Measurements from ENCODE around the gene LAGE3. TPM values are rescaled to one million over a fixed set of nuclear protein-coding genes. Genes with fewer than 3 reads are reported as not detected.

LAGE3 gene
- total and polyA plus RNA-seq, 10 of the 15 experiments (the other 5 are each of a cell fraction or from before 2014, with no cell fraction given) = 5.3 to 63.7 (median 19.7) TPM

GRCh38 chrX:154428176-154429171 is 50.6 kb downstream of the LAGE3 start, which contains the start of gene ATP6AP1 (continued):
- peak; percentile 87 for TF ChIP-seq IRF3 (IDR thresholded peaks at IDR 0.05)
- TF ChIP-seq RUNX3 (IDR thresholded peaks at IDR 0.05; ENCODE audit: low read length) = peak; percentile 70
- no peak for TF ChIP-seq ZBED1 (IDR thresholded peaks at IDR 0.05; ENCODE audit: borderline replicate concordance)
- TF ChIP-seq FOXK2 (IDR thresholded peaks at IDR 0.05) = no peak
- TF ChIP-seq CHD4 (IDR thresholded peaks at IDR 0.05) = no peak
- no peak for TF ChIP-seq REST (IDR thresholded peaks at IDR 0.05; ENCODE audit: low read depth, low read length)
- no peak for TF ChIP-seq SPI1 (IDR thresholded peaks at IDR 0.05; ENCODE audit: borderline replicate concordance, insufficient read depth, low read depth, low read length)
- TF ChIP-seq ZNF207 (IDR thresholded peaks at IDR 0.05; ENCODE audit: borderline replicate concordance) = no peak
- peak; percentile 87 for TF ChIP-seq USF1 (IDR thresholded peaks at IDR 0.05; ENCODE audit: borderline replicate concordance, extremely low read length, insufficient read depth, low read depth, low read length)
- TF ChIP-seq EED (IDR thresholded peaks at IDR 0.05; ENCODE audit: low read depth) = no peak
- TF ChIP-seq IRF4 (IDR thresholded peaks at IDR 0.05; ENCODE audit: low read depth, low read length) = no peak
- 0 out of 2 replicates have a peak, but pooled peaks have one; percentile 40 for TF ChIP-seq CREM (IDR thresholded peaks at IDR 0.05; ENCODE audit: low read depth)
- TF ChIP-seq TBL1XR1 (IDR thresholded peaks at IDR 0.05; ENCODE audit: low read depth, low read length) = no peak
- TF ChIP-seq ZBTB40 (IDR thresholded peaks at IDR 0.05; ENCODE audit: borderline replicate concordance) = no peak; the same call in 1 of the 2 replicates
- peak; percentile 87 for TF ChIP-seq POLR2A (IDR thresholded peaks at IDR 0.05; ENCODE audit: low read depth, low read length)
- TF ChIP-seq FOS (IDR thresholded peaks at IDR 0.05; ENCODE audit: borderline replicate concordance, extremely low read depth, insufficient read length) = peak; percentile 64
- TF ChIP-seq HCFC1 (IDR thresholded peaks at IDR 0.05; ENCODE audit: low read length) = no peak; the same call in 1 of the 2 replicates
- TF ChIP-seq BHLHE40 (IDR thresholded peaks at IDR 0.05; ENCODE audit: borderline replicate concordance in 1 of 2, low read depth in 2 of 2, low read length in 1 of 2) = peak; percentile 66 to 93
- TF ChIP-seq CREB1 (IDR thresholded peaks at IDR 0.05; ENCODE audit: low read depth) = 0 out of 2 replicates have a peak, but pooled peaks have one; percentile 21
- TF ChIP-seq FOXM1 (IDR thresholded peaks at IDR 0.05; ENCODE audit: low read depth, low read length) = no peak

Measured in GM12878 (cell line).